ENCODE results near the gene NOC3L.

DNA sequence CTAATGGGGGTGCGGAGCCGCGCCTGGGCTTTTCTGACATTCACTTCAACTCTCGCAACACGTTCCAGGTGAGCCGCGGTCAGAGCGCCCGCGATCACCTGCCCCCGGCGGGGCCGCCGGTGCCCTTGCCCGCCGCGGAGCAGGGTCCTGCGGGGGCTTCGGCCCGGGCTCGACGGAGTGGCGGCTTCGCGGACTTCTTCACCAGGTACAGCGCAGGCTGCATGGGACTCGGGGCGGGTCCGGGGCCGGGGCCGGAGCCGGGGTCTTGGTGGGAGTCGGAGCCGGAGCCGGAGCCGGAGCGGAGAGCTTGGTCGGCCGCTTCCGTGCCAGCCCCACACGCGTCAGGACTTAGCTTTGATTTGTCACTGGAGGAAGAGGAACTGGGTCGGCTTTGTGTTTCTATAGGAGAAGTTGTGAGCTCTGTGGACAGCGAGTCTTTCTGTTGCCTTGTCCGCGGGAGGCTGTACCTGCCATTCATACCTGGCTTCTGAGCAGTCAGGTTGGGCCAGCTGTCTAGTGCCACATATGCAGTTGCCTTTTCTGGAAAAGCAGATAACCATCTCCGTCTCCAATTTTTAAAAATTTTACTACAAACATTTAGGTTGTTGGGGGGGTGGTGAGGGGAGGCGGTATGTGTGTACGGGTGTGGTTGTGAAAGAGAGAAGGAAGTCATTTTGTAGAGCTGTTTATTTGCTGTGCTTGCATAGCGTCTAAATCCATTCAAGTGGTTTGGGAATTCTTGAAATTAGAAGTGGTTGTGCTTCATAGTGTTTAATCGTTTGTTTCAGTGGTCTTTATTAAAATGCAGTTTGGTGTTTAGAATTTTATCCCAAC is 40.9 kb upstream of the NOC3L start:
- TF ChIP-seq EZH2 (IDR thresholded peaks at IDR 0.05; ENCODE audit: low read length), result no peak
- TF ChIP-seq, protein P1, sequence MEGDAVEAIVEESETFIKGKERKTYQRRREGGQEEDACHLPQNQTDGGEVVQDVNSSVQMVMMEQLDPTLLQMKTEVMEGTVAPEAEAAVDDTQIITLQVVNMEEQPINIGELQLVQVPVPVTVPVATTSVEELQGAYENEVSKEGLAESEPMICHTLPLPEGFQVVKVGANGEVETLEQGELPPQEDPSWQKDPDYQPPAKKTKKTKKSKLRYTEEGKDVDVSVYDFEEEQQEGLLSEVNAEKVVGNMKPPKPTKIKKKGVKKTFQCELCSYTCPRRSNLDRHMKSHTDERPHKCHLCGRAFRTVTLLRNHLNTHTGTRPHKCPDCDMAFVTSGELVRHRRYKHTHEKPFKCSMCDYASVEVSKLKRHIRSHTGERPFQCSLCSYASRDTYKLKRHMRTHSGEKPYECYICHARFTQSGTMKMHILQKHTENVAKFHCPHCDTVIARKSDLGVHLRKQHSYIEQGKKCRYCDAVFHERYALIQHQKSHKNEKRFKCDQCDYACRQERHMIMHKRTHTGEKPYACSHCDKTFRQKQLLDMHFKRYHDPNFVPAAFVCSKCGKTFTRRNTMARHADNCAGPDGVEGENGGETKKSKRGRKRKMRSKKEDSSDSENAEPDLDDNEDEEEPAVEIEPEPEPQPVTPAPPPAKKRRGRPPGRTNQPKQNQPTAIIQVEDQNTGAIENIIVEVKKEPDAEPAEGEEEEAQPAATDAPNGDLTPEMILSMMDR (optimal IDR thresholded peaks at IDR 0.05 in 1 of 3, IDR thresholded peaks at IDR 0.05 in 1 of 3, conservative IDR thresholded peaks at IDR 0.05 in 1 of 3; ENCODE audit: extremely low read depth in 1 of 3, insufficient read depth in 2 of 3, low read length in 3 of 3), result no peak
